Measurements from ENCODE around the gene EGFL7. TPM values are rescaled to one million over a fixed set of nuclear protein-coding genes. Genes with fewer than 3 reads are reported as not detected.

EGFL7 gene
- total and polyA plus RNA-seq, 2 of the 8 experiments (the other 6 are each of a cell fraction or from before 2014, with no cell fraction given), result 37.8 to 53.4 TPM

- H3K23me2 ChIP-seq (ENCODE audit: low read depth, low read length), result no peaks in the 10 kb centered on the region
- no peak overlapping the region for H2BK20ac ChIP-seq (ENCODE audit: low read length)
- H3K79me1 ChIP-seq (ENCODE audit: low read depth, low read length), result no peaks in the 10 kb centered on the region
- no peak overlapping the region for H3K4me2 ChIP-seq (ENCODE audit: insufficient read depth in 1 of 2, low read depth in 2 of 2, low read length in 2 of 2)
- H3K27me3 ChIP-seq (replicated peaks in 1 of 4; ENCODE audit: control insufficient read depth in 3 of 4, extremely low read depth in 1 of 4, insufficient read depth in 3 of 4, low read length in 3 of 4), result no peaks in the 10 kb centered on the region
- peak overlapping the region; percentile 97 for H4K91ac ChIP-seq (replicated peaks; ENCODE audit: insufficient read length, low read length)
- no peak overlapping the region for H3K14ac ChIP-seq (ENCODE audit: insufficient read length)
- peak overlapping the region; percentile 50; the same call in 1 of the 2 replicates for H2BK12ac ChIP-seq (ENCODE audit: low read depth, low read length)
- H2BK120ac ChIP-seq (replicated peaks; ENCODE audit: low read depth, low read length), result no peak overlapping the region
- ChIA-PET POLR2A (ENCODE audit: partially characterized antibody) (interaction anchor here (0.8 to 1.4 kb wide), 5 partner anchors 24 to 121 kb away, joined by 3 read pairs; no protein-coding TSS in a partner anchor), CTCF (ENCODE audit: partially characterized antibody) (interaction anchor here (0.7 to 9.6 kb wide), 25 partner anchors 9 to 332 kb away, joined by 3 to 253 read pairs (median 4); no protein-coding TSS in a partner anchor)
- H3K23ac ChIP-seq (ENCODE audit: insufficient read length), result no peak overlapping the region
- no peaks in the 10 kb centered on the region for H3K36me3 ChIP-seq (ENCODE audit: control insufficient read depth in 2 of 4, insufficient read depth in 4 of 4, low read length in 3 of 4)
- peaks cover 0 to 2% (median 0%) of the 10 kb centered on the region in 4 experiments; a peak in 1 of 7 replicates for H3K4me1 ChIP-seq (replicated peaks in 1 of 4; ENCODE audit: control insufficient read depth in 3 of 4, insufficient read depth in 4 of 4, low read length in 3 of 4)
- DNase-seq (ENCODE audit: low read depth in 1 of 2, low spot score in 2 of 2), result peak in 1 of 2 experiments; percentile 44
- peak overlapping the region; percentile 85 for H3K4ac ChIP-seq (replicated peaks; ENCODE audit: insufficient read length, low read depth, low read length)
- H2BK5ac ChIP-seq (ENCODE audit: low read depth, low read length), result peak overlapping the region; percentile 71; the same call in 1 of the 2 replicates
- peak overlapping the region; percentile 46; the same call in 1 of the 2 replicates for H2BK15ac ChIP-seq (ENCODE audit: low read length)
- no peaks in the 10 kb centered on the region for H4K20me1 ChIP-seq (replicated peaks in 1 of 2; ENCODE audit: control insufficient read depth in 1 of 2, insufficient read depth in 2 of 2, low read length in 2 of 2)
- H3K79me2 ChIP-seq (ENCODE audit: control insufficient read depth in 1 of 2, insufficient read depth in 2 of 2, low read length in 2 of 2), result no peaks in the 10 kb centered on the region
- no peak overlapping the region for H3K27ac ChIP-seq (ENCODE audit: low read depth, low read length)
- H3K9ac ChIP-seq (replicated peaks in 1 of 4; ENCODE audit: extremely low read depth in 1 of 4, low read depth in 3 of 4, low read length in 3 of 4), result no peak overlapping the region
- H3K56ac ChIP-seq (replicated peaks; ENCODE audit: insufficient read length, low read depth, low read length), result no peak overlapping the region
- no peak overlapping the region for H2AFZ ChIP-seq (ENCODE audit: low read length)
- no peak overlapping the region for H4K5ac ChIP-seq (ENCODE audit: insufficient read length, low read depth, low read length)
- 96% methylated on average over 16 of the region's 16 CpGs; no CpG with 5 or more reads in 1 of the 2 experiments for WGBS, 2 experiments (ENCODE audit: extremely low coverage in 1 of 2, insufficient coverage in 1 of 2, insufficient read length in 1 of 2, insufficient replicate concordance in 2 of 2, low coverage in 1 of 2, low lambda C conversion rate in 2 of 2, missing lambda C conversion rate in 1 of 2)
- H3K18ac ChIP-seq (ENCODE audit: extremely low read depth, low read length), result no peak overlapping the region
- no peaks in the 10 kb centered on the region for H3K9me3 ChIP-seq (ENCODE audit: insufficient read depth in 2 of 2, low read depth in 1 of 2, low read length in 1 of 2)
- FAIRE-seq, result no peak
- H4K8ac ChIP-seq (ENCODE audit: extremely low read depth, insufficient read depth, low read length), result no peak overlapping the region; the same call in 1 of the 2 replicates
- no peak overlapping the region for H2AK5ac ChIP-seq (ENCODE audit: low read depth, low read length)
- H3K4me3 ChIP-seq (ENCODE audit: extremely low read depth in 1 of 4, insufficient read depth in 2 of 4, low read depth in 3 of 4, low read length in 4 of 4), result no peak overlapping the region
- no peak for TF ChIP-seq FOSL1 (IDR thresholded peaks at IDR 0.05; ENCODE audit: insufficient read depth, low read depth, low read length)
- no peak for TF ChIP-seq USF2 (IDR thresholded peaks at IDR 0.05; ENCODE audit: low read length)
- no peak for TF ChIP-seq SRF (IDR thresholded peaks at IDR 0.05; ENCODE audit: low read depth, low read length)
- no peak for TF ChIP-seq POLR2AphosphoS5 (IDR thresholded peaks at IDR 0.05; ENCODE audit: low read depth, low read length)
- no peak for TF ChIP-seq EP300 (IDR thresholded peaks at IDR 0.05; ENCODE audit: borderline replicate concordance in 1 of 2, low read depth in 2 of 2, low read length in 2 of 2)
- no peak for TF ChIP-seq SIRT6 (IDR thresholded peaks at IDR 0.05; ENCODE audit: low read length)
- no peak for TF ChIP-seq EGR1 (IDR thresholded peaks at IDR 0.05; ENCODE audit: borderline replicate concordance, low read depth, low read length)
- TF ChIP-seq SP4 (IDR thresholded peaks at IDR 0.05; ENCODE audit: low read length), result no peak
- no peak for TF ChIP-seq RAD21 (IDR thresholded peaks at IDR 0.05 in 1 of 2, conservative IDR thresholded peaks at IDR 0.05 in 1 of 2; ENCODE audit: low read depth in 2 of 2, low read length in 2 of 2)
- TF ChIP-seq CHD1 (IDR thresholded peaks at IDR 0.05; ENCODE audit: low read depth, low read length), result no peak
- no peak for TF ChIP-seq CTBP2 (IDR thresholded peaks at IDR 0.05; ENCODE audit: borderline replicate concordance, insufficient read depth, insufficient read length, low read length)
Observed at GRCh38 chr9:136624184-136624951, 38.3 kb upstream of the EGFL7 start.
